ENCODE results near the gene IFITM1.
A peak's percentile ranks its signal among the peaks of the same experiment; 100 is the strongest.

IFITM1 gene

DNA sequence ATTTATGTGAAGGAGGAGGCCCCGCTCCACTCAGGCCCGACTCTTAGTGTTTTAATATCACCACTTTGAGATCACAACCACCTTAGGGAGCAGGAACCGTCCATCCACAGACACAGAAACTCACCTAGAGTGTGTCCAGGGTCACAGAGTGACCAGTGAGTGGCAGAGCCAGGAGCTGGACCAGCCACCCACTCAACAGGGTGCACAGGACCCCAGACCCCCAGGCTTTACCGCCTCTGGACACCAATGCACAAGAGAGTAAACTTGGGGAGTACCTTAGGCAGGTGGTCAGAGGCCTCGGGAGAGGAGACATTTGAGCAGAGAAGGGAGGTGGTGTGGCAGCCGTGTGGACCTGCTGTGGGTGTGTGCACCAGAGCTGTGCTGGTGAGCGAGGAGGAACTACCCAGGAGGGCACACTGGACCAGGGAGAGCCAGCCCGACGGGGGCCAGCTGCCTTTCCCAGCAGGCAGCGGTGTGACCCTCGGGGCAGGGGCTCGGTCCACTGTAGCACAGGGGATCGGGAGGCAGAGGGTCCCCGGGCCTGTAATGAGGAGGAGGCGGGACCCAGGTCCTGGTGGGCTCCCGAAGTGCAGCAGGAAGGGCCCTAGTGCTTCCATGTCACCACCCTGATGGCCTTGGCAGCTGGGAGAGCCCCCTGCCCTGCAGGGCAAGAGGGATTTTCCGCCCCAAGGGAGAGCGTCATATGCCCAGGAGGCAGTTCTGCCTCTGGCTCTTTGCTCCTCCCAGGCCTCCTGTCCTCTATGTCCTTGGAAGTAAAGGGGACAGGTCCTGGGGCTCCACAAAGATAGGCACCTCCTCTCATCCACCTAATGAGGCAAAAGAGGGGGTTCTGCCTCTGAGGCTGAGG lies 43.2 kb upstream of the IFITM1 start:
- no peak overlapping the region for H3K4me3 ChIP-seq (ENCODE audit: control insufficient read depth in 1 of 7, extremely low read depth in 1 of 7, insufficient read depth in 4 of 7, low read depth in 2 of 7, low read length in 6 of 7)
- no peak for DNase-seq
- H3K4me1 ChIP-seq (ENCODE audit: control extremely low read depth in 1 of 4, control insufficient read depth in 4 of 4, insufficient read depth in 4 of 4, low read length in 3 of 4), result peaks cover 9 to 40% (median 28%) of the 10 kb centered on the region in 4 experiments
- H3K27me3 ChIP-seq (replicated peaks in 2 of 5; ENCODE audit: control insufficient read depth in 4 of 5, insufficient read depth in 5 of 5, low read length in 4 of 5), result no peaks in the 10 kb centered on the region
- CTCF ChIA-PET, result interaction anchor here (1.2 to 1.8 kb wide), 4 partner anchors 10 to 19 kb away, joined by 3 to 5 read pairs (median 4); partner anchors contain the start of gene PGGHG
- POLR2A ChIA-PET, result no interaction called here
- 94% methylated on average over 13 of the region's 18 CpGs for WGBS (ENCODE audit: insufficient coverage)
- peak overlapping the region in 1 of 2 experiments; percentile 93 for H3K27ac ChIP-seq (ENCODE audit: insufficient read depth in 1 of 2, low read depth in 1 of 2, low read length in 2 of 2, poor library complexity in 1 of 2, severe bottlenecking in 2 of 2)
- H3K36me3 ChIP-seq (ENCODE audit: control insufficient read depth in 4 of 4, insufficient read depth in 4 of 4, low read length in 3 of 4), result peaks cover 0 to 2% (median 0%) of the 10 kb centered on the region in 4 experiments
- H3K9me3 ChIP-seq (ENCODE audit: control extremely low read depth in 1 of 5, control insufficient read depth in 4 of 5, insufficient read depth in 2 of 5, low read depth in 1 of 5, low read length in 4 of 5), result no peaks in the 10 kb centered on the region

DNA sequence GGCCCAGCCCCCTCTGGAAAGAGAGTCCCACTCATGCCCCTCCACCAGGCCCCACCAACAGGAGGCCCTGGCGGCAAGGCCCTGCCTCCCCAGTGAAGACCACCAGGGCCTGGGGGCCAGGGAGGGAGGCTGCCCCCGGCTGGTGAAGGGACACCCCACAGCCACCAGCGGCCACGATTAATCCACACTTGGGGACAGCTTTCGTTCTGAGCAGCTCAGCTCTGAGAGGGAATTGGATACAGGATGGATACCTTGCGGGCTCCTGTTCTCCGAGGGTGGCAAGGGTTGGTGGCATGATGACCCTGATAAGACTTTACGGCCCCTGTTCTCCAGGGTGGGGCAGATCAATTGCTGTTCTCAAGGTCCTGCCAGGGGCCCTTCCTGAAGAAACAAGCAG lies 42.5 kb upstream of the IFITM1 start:
- Histone ChIP-seq H3K4me3 (ENCODE audit: control insufficient read depth in 1 of 7, extremely low read depth in 1 of 7, insufficient read depth in 4 of 7, low read depth in 2 of 7, low read length in 6 of 7) (no peak overlapping the region), H3K4me1 (ENCODE audit: control extremely low read depth in 1 of 4, control insufficient read depth in 4 of 4, insufficient read depth in 4 of 4, low read length in 3 of 4) (peaks cover 9 to 40% (median 28%) of the 10 kb centered on the region in 4 experiments), H3K9me3 (ENCODE audit: control extremely low read depth in 1 of 5, control insufficient read depth in 4 of 5, insufficient read depth in 2 of 5, low read depth in 1 of 5, low read length in 4 of 5) (peaks cover 0 to 1% (median 0%) of the 10 kb centered on the region in 5 experiments), H3K27me3 (replicated peaks in 2 of 5; ENCODE audit: control insufficient read depth in 4 of 5, insufficient read depth in 5 of 5, low read length in 4 of 5) (no peaks in the 10 kb centered on the region), H3K36me3 (ENCODE audit: control insufficient read depth in 4 of 4, insufficient read depth in 4 of 4, low read length in 3 of 4) (peaks cover 0 to 2% (median 0%) of the 10 kb centered on the region in 4 experiments), H3K27ac (ENCODE audit: insufficient read depth in 1 of 2, low read depth in 1 of 2, low read length in 2 of 2, poor library complexity in 1 of 2, severe bottlenecking in 2 of 2) (no peak overlapping the region)
- ChIA-PET CTCF (interaction anchor here (1.2 to 1.8 kb wide), 4 partner anchors 10 to 20 kb away, joined by 3 to 5 read pairs (median 4); partner anchors contain the start of gene PGGHG), POLR2A (no interaction called here)
- no peak for DNase-seq
- 97% methylated on average over 8 of the region's 8 CpGs for WGBS (ENCODE audit: insufficient coverage)

DNA sequence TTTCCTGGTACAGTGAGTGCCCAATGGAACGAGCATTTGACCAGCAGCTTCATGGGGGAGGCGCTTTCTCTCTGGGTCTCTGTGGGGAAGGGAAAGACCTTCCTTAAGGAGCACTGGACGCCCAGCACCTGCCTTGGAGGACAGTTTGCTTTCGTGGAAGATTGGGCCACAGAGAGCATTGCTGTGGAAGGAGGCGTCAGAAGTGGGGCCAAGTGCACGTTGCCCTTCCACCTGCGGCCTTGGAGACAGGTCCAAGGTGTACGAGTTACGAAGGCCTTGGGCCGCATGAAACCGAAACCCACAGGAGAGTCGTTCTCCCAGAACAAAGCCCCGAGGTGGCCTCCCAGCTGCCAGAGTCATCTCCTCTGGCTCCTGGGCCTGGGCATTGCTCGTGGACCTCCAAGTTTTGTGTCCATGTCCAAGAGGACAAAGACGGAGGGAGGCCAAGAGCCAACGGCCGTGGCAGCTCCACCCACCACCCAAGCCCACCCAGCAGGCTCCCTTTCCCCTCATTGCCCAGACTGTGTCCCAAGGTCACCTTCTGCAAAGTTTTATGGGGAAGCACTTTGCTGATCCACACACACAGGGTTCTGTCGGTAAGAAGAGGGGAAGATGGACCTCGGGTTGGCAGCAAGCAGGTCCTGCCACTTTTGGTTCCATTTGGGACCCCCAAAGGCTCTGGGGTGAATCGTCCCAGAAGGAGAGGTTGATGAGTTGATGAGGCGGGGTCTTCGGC lies 41.5 kb upstream of the IFITM1 start:
- Histone ChIP-seq H3K27me3 (replicated peaks in 2 of 5; ENCODE audit: control insufficient read depth in 4 of 5, insufficient read depth in 5 of 5, low read length in 4 of 5) (no peaks in the 10 kb centered on the region), H3K4me1 (ENCODE audit: control extremely low read depth in 1 of 4, control insufficient read depth in 4 of 4, insufficient read depth in 4 of 4, low read length in 3 of 4) (peaks cover 9 to 40% (median 28%) of the 10 kb centered on the region in 4 experiments), H3K36me3 (ENCODE audit: control insufficient read depth in 4 of 4, insufficient read depth in 4 of 4, low read length in 3 of 4) (peaks cover 0 to 2% (median 0%) of the 10 kb centered on the region in 4 experiments), H3K27ac (ENCODE audit: insufficient read depth in 1 of 2, low read depth in 1 of 2, low read length in 2 of 2, poor library complexity in 1 of 2, severe bottlenecking in 2 of 2) (no peak overlapping the region), H3K9me3 (ENCODE audit: control extremely low read depth in 1 of 5, control insufficient read depth in 4 of 5, insufficient read depth in 2 of 5, low read depth in 1 of 5, low read length in 4 of 5) (peaks cover 0 to 5% (median 0%) of the 10 kb centered on the region in 5 experiments), H3K4me3 (ENCODE audit: control insufficient read depth in 1 of 7, extremely low read depth in 1 of 7, insufficient read depth in 4 of 7, low read depth in 2 of 7, low read length in 6 of 7) (no peak overlapping the region)
- CTCF ChIA-PET, result interaction anchor here (1.2 to 1.8 kb wide), 4 partner anchors 8 to 21 kb away, joined by 3 to 5 read pairs (median 4); partner anchors contain the start of gene PGGHG
- DNase-seq, result no peak
- 98% methylated on average over 18 of the region's 22 CpGs for WGBS (ENCODE audit: insufficient coverage)
- POLR2A ChIA-PET, result no interaction called here

- peaks cover 0 to under 1% (median 0%) of the 10 kb centered on the region in 5 experiments for H3K27me3 ChIP-seq (replicated peaks in 2 of 5; ENCODE audit: control insufficient read depth in 4 of 5, insufficient read depth in 5 of 5, low read length in 4 of 5)
- POLR2A ChIA-PET, result no interaction called here
- peaks cover 9 to 35% (median 25%) of the 10 kb centered on the region in 4 experiments for H3K4me1 ChIP-seq (ENCODE audit: control extremely low read depth in 1 of 4, control insufficient read depth in 4 of 4, insufficient read depth in 4 of 4, low read length in 3 of 4)
- CTCF ChIA-PET, result no interaction called here
- H3K4me3 ChIP-seq (ENCODE audit: control insufficient read depth in 1 of 7, extremely low read depth in 1 of 7, insufficient read depth in 4 of 7, low read depth in 2 of 7, low read length in 6 of 7), result no peak overlapping the region
- 99% methylated on average over 6 of the region's 6 CpGs for WGBS (ENCODE audit: insufficient coverage)
- DNase-seq, result no peak
- H3K9me3 ChIP-seq (ENCODE audit: control extremely low read depth in 1 of 5, control insufficient read depth in 4 of 5, insufficient read depth in 2 of 5, low read depth in 1 of 5, low read length in 4 of 5), result peaks cover 0 to 5% (median 0%) of the 10 kb centered on the region in 5 experiments
- H3K36me3 ChIP-seq (ENCODE audit: control insufficient read depth in 4 of 4, insufficient read depth in 4 of 4, low read length in 3 of 4), result peaks cover 0 to 2% (median 0%) of the 10 kb centered on the region in 4 experiments
- no peak overlapping the region for H3K27ac ChIP-seq (ENCODE audit: insufficient read depth in 1 of 2, low read depth in 1 of 2, low read length in 2 of 2, poor library complexity in 1 of 2, severe bottlenecking in 2 of 2)
Measured at GRCh38 chr11:272931-273198, 41.0 kb upstream of the IFITM1 start.

DNA sequence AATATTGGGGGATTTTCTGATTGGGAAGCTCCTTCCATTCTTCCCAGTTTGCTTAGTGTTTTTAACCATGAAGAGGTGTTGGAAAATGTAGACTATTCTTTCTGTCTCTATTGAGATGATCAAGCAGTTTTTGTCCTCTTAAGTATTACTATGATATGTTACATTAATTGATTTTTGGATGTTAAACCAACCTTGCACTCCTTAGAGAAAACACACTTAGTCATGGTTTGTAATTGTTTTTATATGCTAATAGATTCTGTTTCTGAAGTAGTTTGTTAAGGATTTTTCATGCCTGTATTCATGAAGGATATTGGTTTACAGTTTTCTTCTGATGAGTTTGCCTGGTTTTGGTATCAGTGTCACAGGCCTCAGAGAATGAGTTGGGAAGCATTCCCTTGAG lies 37.6 kb upstream of the IFITM1 start:
- no peak overlapping the region for H3K4me3 ChIP-seq (ENCODE audit: control insufficient read depth in 1 of 7, extremely low read depth in 1 of 7, insufficient read depth in 4 of 7, low read depth in 2 of 7, low read length in 6 of 7)
- H3K4me1 ChIP-seq (ENCODE audit: control extremely low read depth in 1 of 4, control insufficient read depth in 4 of 4, insufficient read depth in 4 of 4, low read length in 3 of 4), result peaks cover 5 to 33% (median 25%) of the 10 kb centered on the region in 4 experiments
- ChIA-PET POLR2A (no interaction called here), CTCF (interaction anchor here (0.6 to 1.7 kb wide), 2 partner anchors 21 to 66 kb away, joined by 4 read pairs; no protein-coding TSS in a partner anchor)
- no peak overlapping the region for H3K27ac ChIP-seq (ENCODE audit: insufficient read depth in 1 of 2, low read depth in 1 of 2, low read length in 2 of 2, poor library complexity in 1 of 2, severe bottlenecking in 2 of 2)
- no peak for DNase-seq
- peaks cover 0 to 5% (median 0%) of the 10 kb centered on the region in 5 experiments for H3K9me3 ChIP-seq (ENCODE audit: control extremely low read depth in 1 of 5, control insufficient read depth in 4 of 5, insufficient read depth in 2 of 5, low read depth in 1 of 5, low read length in 4 of 5)
- no peaks in the 10 kb centered on the region for H3K36me3 ChIP-seq (ENCODE audit: control insufficient read depth in 4 of 4, insufficient read depth in 4 of 4, low read length in 3 of 4)
- H3K27me3 ChIP-seq (replicated peaks in 2 of 5; ENCODE audit: control insufficient read depth in 4 of 5, insufficient read depth in 5 of 5, low read length in 4 of 5), result peaks cover 0 to 34% (median 2%) of the 10 kb centered on the region in 5 experiments

DNA sequence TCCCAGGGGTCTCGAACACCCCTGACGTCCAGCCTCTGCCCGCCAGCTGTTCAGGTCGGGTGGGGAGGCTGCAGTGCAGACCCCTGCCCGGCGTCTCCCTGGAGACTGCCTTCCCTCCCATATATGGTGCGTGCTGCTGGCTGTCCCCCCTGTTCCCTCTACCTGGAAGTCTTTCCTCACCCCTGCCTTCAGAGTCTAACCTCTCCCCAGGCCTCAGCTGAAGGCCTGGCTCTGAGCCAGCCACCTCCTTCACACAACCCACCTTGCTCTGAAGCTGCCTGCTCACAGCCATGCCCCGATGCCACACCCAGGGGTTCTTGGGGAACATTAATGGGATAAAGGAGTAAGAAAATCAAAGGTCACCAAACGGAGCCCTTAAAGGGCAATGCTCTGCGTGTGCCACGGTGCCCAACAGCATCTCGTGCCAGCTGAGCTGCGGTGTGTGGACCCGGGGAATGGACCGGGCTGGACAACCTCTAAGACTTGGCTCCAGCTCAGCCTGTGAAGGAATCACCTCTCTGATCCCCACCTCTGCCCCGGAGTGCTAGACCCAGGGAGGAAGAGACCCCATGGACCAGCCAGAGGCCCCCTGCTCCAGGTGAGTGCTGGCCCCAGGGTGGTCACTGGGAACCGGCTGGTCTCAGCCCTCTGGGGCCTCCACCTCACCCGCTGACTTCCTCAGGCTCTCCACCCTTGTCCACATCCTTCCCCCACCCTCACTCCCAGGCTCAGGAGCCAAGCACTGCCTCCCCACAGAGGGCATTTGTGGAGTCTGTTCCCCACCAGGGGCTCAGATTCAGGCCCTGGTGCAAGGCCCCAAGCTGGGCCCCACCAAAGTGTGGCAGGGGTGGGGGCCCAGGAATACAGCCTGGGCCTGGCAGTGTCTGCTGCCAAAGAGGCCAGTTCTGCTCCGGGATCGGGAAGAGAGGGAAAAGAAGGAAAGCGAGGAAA lies 35.6 kb upstream of the IFITM1 start, which contains the start of gene NLRP6:
Gene NLRP6, plus strand, starts transcription at position 407 of the 951 bp plus-strand sequence. Its CDS starts 163 bp downstream, at position 570.
- peaks cover 0 to 53% (median 17%) of the 10 kb centered on the region in 5 experiments for H3K27me3 ChIP-seq (replicated peaks in 2 of 5; ENCODE audit: control insufficient read depth in 4 of 5, insufficient read depth in 5 of 5, low read length in 4 of 5)

More for the DNA sequence above, 35.6 kb upstream of the IFITM1 start, which contains the start of gene NLRP6:
- no peaks in the 10 kb centered on the region for H3K36me3 ChIP-seq (ENCODE audit: control insufficient read depth in 4 of 4, insufficient read depth in 4 of 4, low read length in 3 of 4)
- no peak for DNase-seq
- peaks cover 5 to 40% (median 30%) of the 10 kb centered on the region in 4 experiments for H3K4me1 ChIP-seq (ENCODE audit: control extremely low read depth in 1 of 4, control insufficient read depth in 4 of 4, insufficient read depth in 4 of 4, low read length in 3 of 4)
- H3K9me3 ChIP-seq (ENCODE audit: control extremely low read depth in 1 of 5, control insufficient read depth in 4 of 5, insufficient read depth in 2 of 5, low read depth in 1 of 5, low read length in 4 of 5), result peaks cover 0 to 5% (median 0%) of the 10 kb centered on the region in 5 experiments
- H3K27ac ChIP-seq (ENCODE audit: insufficient read depth in 1 of 2, low read depth in 1 of 2, low read length in 2 of 2, poor library complexity in 1 of 2, severe bottlenecking in 2 of 2), result no peak within 1 kb of the TSS
- CTCF ChIA-PET, result interaction anchor here (1.0 to 2.5 kb wide), 4 partner anchors 9 to 27 kb away, joined by 3 to 10 read pairs (median 4); no protein-coding TSS in a partner anchor
- POLR2A ChIA-PET, result no interaction called here
- peak within 1 kb of the TSS in 3 of 7 experiments; percentile 33 to 60 (median 51) for H3K4me3 ChIP-seq (ENCODE audit: control insufficient read depth in 1 of 7, extremely low read depth in 1 of 7, insufficient read depth in 4 of 7, low read depth in 2 of 7, low read length in 6 of 7)
- WGBS (ENCODE audit: insufficient coverage), result 96% methylated on average over 15 of the region's 21 CpGs

Data from common myeloid progenitor, CD34-positive (primary cell).